ENCODE measurements around the gene PRM1.

Gene PRM1, protein sequence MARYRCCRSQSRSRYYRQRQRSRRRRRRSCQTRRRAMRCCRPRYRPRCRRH

GRCh38 chr16:11280616-11281522 is at the start of gene PRM1:
PRM1 (minus strand) TSS chr16:11281330; CDS start chr16:11281238, 92 bp downstream.
- no peak within 1 kb of the TSS for H3K4me3 ChIP-seq (ENCODE audit: low read depth in 1 of 2, low read length in 1 of 2)
- no peak for TF ChIP-seq CTCF (IDR thresholded peaks at IDR 0.05)
- H3K9me3 ChIP-seq = no peaks in the 10 kb centered on the region
- no peaks in the 10 kb centered on the region for H3K27me3 ChIP-seq
- no peaks in the 10 kb centered on the region for H3K4me1 ChIP-seq (ENCODE audit: control insufficient read depth in 1 of 2, insufficient read depth in 1 of 2, low read depth in 1 of 2, low read length in 1 of 2)
- no peaks in the 10 kb centered on the region for H3K36me3 ChIP-seq
- H3K27ac ChIP-seq = no peak within 1 kb of the TSS

DNA sequence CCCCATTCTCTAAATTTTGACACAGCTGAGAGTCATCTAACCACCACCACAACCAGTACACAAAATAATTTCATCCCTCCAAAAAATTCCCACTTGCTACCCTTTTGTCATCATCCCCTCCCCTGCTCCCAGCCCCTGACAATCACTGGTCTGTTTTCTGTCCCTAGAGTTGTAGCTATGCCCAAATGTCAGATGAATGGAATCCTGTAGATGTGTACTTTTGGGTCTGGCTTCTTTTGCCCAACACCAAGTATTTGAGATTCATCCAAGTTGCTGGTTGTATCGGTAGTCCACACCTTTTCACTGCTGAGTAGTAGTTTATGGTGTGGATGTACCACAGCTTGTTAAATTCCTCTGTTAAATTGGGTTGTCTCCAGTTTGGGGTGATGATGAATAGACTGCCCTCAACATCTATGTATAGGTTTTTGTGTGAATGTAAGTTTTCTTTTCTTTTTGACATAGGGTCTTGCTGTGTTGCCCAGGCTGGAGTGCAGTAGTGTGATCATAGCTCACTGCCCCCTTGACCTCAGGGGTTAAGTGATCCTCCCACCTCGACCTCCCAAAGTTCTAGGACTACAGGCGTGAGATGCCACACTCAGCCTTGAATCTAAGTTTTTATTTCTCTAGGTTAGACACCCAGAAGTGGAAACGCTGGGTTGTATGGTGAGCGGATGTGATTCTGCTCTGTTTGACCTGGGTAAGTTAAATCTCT is 49.6 kb upstream of the PRM1 start:
- no peak for TF ChIP-seq CTCF (IDR thresholded peaks at IDR 0.05)
- Histone ChIP-seq H3K4me3 (ENCODE audit: low read depth in 1 of 2, low read length in 1 of 2) (no peak overlapping the region), H3K4me1 (ENCODE audit: control insufficient read depth in 1 of 2, insufficient read depth in 1 of 2, low read depth in 1 of 2, low read length in 1 of 2) (peaks cover 2 to 9% of the 10 kb centered on the region in 2 experiments), H3K9me3 (no peaks in the 10 kb centered on the region), H3K27ac (no peak overlapping the region), H3K36me3 (no peaks in the 10 kb centered on the region), H3K27me3 (no peaks in the 10 kb centered on the region)

DNA sequence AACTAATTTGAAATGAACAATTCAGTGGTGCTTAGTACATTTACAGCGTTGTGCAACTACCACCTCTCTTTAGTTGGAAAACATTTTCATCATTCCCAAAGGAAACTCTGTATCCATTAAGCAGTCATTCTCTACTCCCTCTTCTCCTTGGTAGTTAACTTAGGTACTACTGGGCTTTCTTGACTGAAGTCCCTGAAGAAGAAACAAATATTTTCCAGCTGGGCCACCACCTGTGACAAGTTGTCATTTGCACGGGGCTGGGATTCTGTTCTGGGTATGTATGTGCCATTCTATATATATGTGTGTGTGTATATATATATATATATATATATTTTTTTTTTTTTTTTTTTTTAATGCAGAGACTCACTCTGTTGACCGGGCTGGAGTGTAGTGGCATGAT is 48.8 kb upstream of the PRM1 start:
- TF ChIP-seq CTCF (IDR thresholded peaks at IDR 0.05) = no peak
- Histone ChIP-seq H3K27ac (no peak overlapping the region), H3K4me3 (ENCODE audit: low read depth in 1 of 2, low read length in 1 of 2) (no peak overlapping the region)

GRCh38 chr16:11329071-11329491 is 48.0 kb upstream of the PRM1 start:
- Histone ChIP-seq H3K4me1 (ENCODE audit: control insufficient read depth in 1 of 2, insufficient read depth in 1 of 2, low read depth in 1 of 2, low read length in 1 of 2) (peaks cover 2 to 9% of the 10 kb centered on the region in 2 experiments), H3K27me3 (no peaks in the 10 kb centered on the region), H3K27ac (no peak overlapping the region), H3K4me3 (ENCODE audit: low read depth in 1 of 2, low read length in 1 of 2) (no peak overlapping the region), H3K9me3 (no peaks in the 10 kb centered on the region), H3K36me3 (no peaks in the 10 kb centered on the region)
- TF ChIP-seq CTCF (IDR thresholded peaks at IDR 0.05) = no peak

More for the DNA sequence above, 48.8 kb upstream of the PRM1 start:
- H3K36me3 ChIP-seq = no peaks in the 10 kb centered on the region
- H3K4me1 ChIP-seq (ENCODE audit: control insufficient read depth in 1 of 2, insufficient read depth in 1 of 2, low read depth in 1 of 2, low read length in 1 of 2) = peaks cover 2 to 9% of the 10 kb centered on the region in 2 experiments
- no peaks in the 10 kb centered on the region for H3K27me3 ChIP-seq
- no peaks in the 10 kb centered on the region for H3K9me3 ChIP-seq

DNA sequence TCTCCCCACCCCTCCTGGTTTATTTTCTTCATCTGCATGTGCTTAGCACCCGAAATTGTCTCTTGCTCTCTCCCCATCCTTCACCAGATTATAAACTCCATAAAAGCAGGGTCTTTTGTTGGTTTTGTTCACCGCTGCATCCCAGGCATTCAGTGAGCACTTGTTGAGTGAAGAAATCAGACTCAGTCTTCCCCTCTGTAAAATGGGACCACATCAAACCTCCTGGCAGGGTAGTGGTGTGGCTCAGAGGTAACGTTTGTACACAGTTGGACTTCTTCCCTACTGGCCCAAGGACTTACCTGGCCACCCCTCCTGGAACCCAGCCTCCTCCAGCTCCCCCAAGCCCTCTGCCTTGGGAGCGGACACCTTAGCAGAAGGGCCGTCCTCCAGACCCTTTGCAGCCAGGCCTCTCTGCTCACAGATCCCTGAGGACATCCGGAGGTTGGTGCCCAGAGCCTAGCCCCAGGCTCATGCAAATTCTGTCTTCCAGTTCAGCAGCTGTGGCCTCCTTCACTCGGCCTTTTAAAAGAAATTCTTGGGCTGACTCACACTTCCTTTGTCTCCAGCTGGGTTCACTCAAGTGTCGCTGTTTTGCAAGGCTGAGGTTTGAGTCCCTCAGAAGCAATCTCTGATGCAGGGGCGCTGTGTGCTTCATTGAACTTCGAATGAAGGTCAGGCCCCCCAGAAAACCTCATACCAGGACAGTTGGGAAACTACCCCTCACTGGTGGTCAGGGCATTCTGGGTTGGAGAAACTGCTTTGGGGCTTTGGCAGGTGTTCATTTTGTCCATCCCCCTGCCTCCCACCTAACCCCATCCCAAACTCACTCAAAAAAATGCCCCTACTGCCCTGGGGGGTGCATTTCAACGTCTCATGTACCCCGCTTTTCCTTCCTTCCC is 47.3 kb upstream of the PRM1 start:
- Histone ChIP-seq H3K36me3 (no peaks in the 10 kb centered on the region), H3K9me3 (no peaks in the 10 kb centered on the region), H3K27me3 (no peaks in the 10 kb centered on the region), H3K27ac (no peak overlapping the region), H3K4me1 (ENCODE audit: control insufficient read depth in 1 of 2, insufficient read depth in 1 of 2, low read depth in 1 of 2, low read length in 1 of 2) (peaks cover 2 to 9% of the 10 kb centered on the region in 2 experiments), H3K4me3 (ENCODE audit: low read depth in 1 of 2, low read length in 1 of 2) (no peak overlapping the region)
- TF ChIP-seq CTCF (IDR thresholded peaks at IDR 0.05) = no peak
